CD14-positive monocyte (primary cell): ENCODE data around the gene CISD2. TPM values are rescaled to one million over a fixed set of nuclear protein-coding genes. Genes with fewer than 3 reads are reported as not detected.

Experiments
- DNase-seq, 3 donors: peaks; one replicate each; pipeline ENCODE4 v3.0.0-alpha.2; 2011 to 2022
- H2AFZ ChIP-seq: 2 replicates; pipeline ENCODE4 v1.6.0; 2012; ENCODE audit warnings: mild to moderate bottlenecking, low read depth, low read length, inconsistent platforms; ENCODE audit not compliant: insufficient read depth, poor library complexity, severe bottlenecking
- H3K27ac ChIP-seq, 2 donors: 1 replicate in 1 of 2; 2 replicates in 1 of 2; pipeline ENCODE4 v1.5.1; 2012 to 2013; ENCODE audit warnings: low read length in 2 of 2, control low read depth in 1 of 2, inconsistent platforms in 1 of 2, low read depth in 1 of 2, mild to moderate bottlenecking in 1 of 2
- H3K27me3 ChIP-seq, 2 donors: one replicate each; pipeline versions ENCODE4 v1.6.0 to v1.6.1; 2011 to 2013; ENCODE audit warnings: low read length in 2 of 2; ENCODE audit not compliant: control insufficient read depth in 2 of 2, insufficient read depth in 2 of 2
- H3K36me3 ChIP-seq, 2 donors: replicated peaks in 1 of 2; 1 replicate in 1 of 2; 2 replicates in 1 of 2; pipeline versions ENCODE4 v1.5.1 to v1.6.1; 2012 to 2013; ENCODE audit warnings: low read length in 2 of 2, control low read depth in 1 of 2, inconsistent platforms in 1 of 2, mild to moderate bottlenecking in 1 of 2; ENCODE audit not compliant: insufficient read depth in 2 of 2, control insufficient read depth in 1 of 2
- H3K4me1 ChIP-seq, 2 donors: 1 replicate in 1 of 2; 2 replicates in 1 of 2; pipeline versions ENCODE4 v1.5.1 to v1.6.1; 2012 to 2013; ENCODE audit warnings: low read length in 2 of 2, control low read depth in 1 of 2, inconsistent platforms in 1 of 2, mild to moderate bottlenecking in 1 of 2, moderate library complexity in 1 of 2; ENCODE audit not compliant: insufficient read depth in 2 of 2, control insufficient read depth in 1 of 2
- H3K4me2 ChIP-seq: replicated peaks from 2 replicates; pipeline ENCODE3; 2012; ENCODE audit warnings: low read length, moderate library complexity, mild to moderate bottlenecking; ENCODE audit not compliant: poor library complexity, severe bottlenecking; ENCODE audit errors: extremely low read depth
- H3K4me3 ChIP-seq, 3 experiments: fragments of 200-600 bp in 1 of 3; sonication (generic) in 1 of 3; replicated peaks in 1 of 3; 1 replicate in 2 of 3; 2 replicates in 1 of 3; pipeline ENCODE4 v1.5.1; 2011 to 2013; ENCODE audit warnings: low read length in 3 of 3, mild to moderate bottlenecking in 3 of 3, control low read depth in 2 of 3, low read depth in 2 of 3, inconsistent platforms in 1 of 3, moderate library complexity in 1 of 3
- H3K79me2 ChIP-seq: 2 replicates; pipeline ENCODE4 v1.6.0; 2012; ENCODE audit warnings: mild to moderate bottlenecking, control low read depth, inconsistent platforms, low read length, moderate library complexity; ENCODE audit not compliant: insufficient read depth
- H3K9ac ChIP-seq: 2 replicates; pipeline ENCODE4 v1.6.0; 2017; ENCODE audit warnings: low read length, mild to moderate bottlenecking; ENCODE audit not compliant: insufficient read depth, poor library complexity, severe bottlenecking
- H3K9me3 ChIP-seq, 2 donors: replicated peaks in 1 of 2; 1 replicate in 1 of 2; 2 replicates in 1 of 2; pipeline versions ENCODE4 v1.5.1 to v1.6.1; 2012 to 2013; ENCODE audit warnings: low read length in 2 of 2, control low read depth in 1 of 2; ENCODE audit not compliant: control insufficient read depth in 1 of 2, insufficient read depth in 1 of 2
- H4K20me1 ChIP-seq: 2 replicates; pipeline ENCODE4 v1.6.0; 2012; ENCODE audit warnings: mild to moderate bottlenecking, low read length, control low read depth, moderate library complexity; ENCODE audit not compliant: insufficient read depth
- H3K27ac Mint-ChIP-seq, 7 donors: one replicate each; pipeline ENCODE4 v1.8.0; 2020; ENCODE audit warnings: mild to moderate bottlenecking in 7 of 7, mixed read lengths in 7 of 7, moderate library complexity in 6 of 7, inconsistent platforms in 2 of 7
- H3K27me3 Mint-ChIP-seq, 3 donors: one replicate each; pipeline ENCODE4 v1.8.0; 2021 to 2022; ENCODE audit warnings: low read depth in 3 of 3, mild to moderate bottlenecking in 3 of 3, mixed read lengths in 3 of 3, moderate library complexity in 3 of 3, inconsistent platforms in 1 of 3
- H3K36me3 Mint-ChIP-seq, 2 donors: one replicate each; pipeline ENCODE4 v1.8.0; 2020; ENCODE audit warnings: mixed read lengths in 2 of 2, inconsistent platforms in 1 of 2, mild to moderate bottlenecking in 1 of 2
- H3K4me1 Mint-ChIP-seq: one replicate; pipeline ENCODE4 v1.8.0; 2020; ENCODE audit warnings: mild to moderate bottlenecking, mixed read lengths
- H3K4me3 Mint-ChIP-seq, 2 donors: one replicate each; pipeline ENCODE4 v1.8.0; 2020; ENCODE audit warnings: mild to moderate bottlenecking in 2 of 2, mixed read lengths in 2 of 2, moderate library complexity in 1 of 2
- H3K9me3 Mint-ChIP-seq, 7 donors: one replicate each; pipeline ENCODE4 v1.8.0; 2020 to 2022; ENCODE audit warnings: mixed read lengths in 7 of 7, mild to moderate bottlenecking in 6 of 7, moderate library complexity in 6 of 7, inconsistent platforms in 2 of 7
- CTCF ChIP-seq: fragments of 200-600 bp; IDR thresholded peaks from one replicate; pipeline ENCODE4 v1.8.0; 2022; ENCODE audit warnings: antibody characterized with exemption, mild to moderate bottlenecking
- WGBS: methylation state at CpG from one replicate; pipeline ENCODE4 v1.1.5; 2013; ENCODE audit warnings: missing lambda C conversion rate; ENCODE audit not compliant: insufficient coverage; 5-methylcytosine and 5-hydroxymethylcytosine counted together
- intact Hi-C, 2 donors: fragments of 100-400 bp; cut with micrococcal nuclease; formaldehyde crosslinking; loops; one replicate each; pipeline versions ENCODE4 v1.15.0 to v1.15.1; 2023
- polyA plus RNA-seq, 3 donors: library from polyadenylated mRNA; depleted of rRNA in 1 of 3; unstranded in 2 of 3; stranded (reverse) in 1 of 3; fragments of 300-500 nt in 2 of 3; fragments of >200 nt in 1 of 3; fragmentation: Illumina TruSeq in 2 of 3; gene quantifications; 1 replicate in 2 of 3; 2 replicates in 1 of 3; pipeline ENCODE4 v1.2.3, GENCODE V29; 2012 to 2021

CISD2 gene
- polyA plus RNA-seq, 3 donors: 4.5 to 30.2 (median 29.1) TPM

GRCh38 chr4:102819588-102820365 lies 49.0 kb upstream of the CISD2 start:
- Histone ChIP-seq H2AFZ (no peak overlapping the region), H3K79me2 (peaks cover 100% of the 10 kb centered on the region), H3K4me3 (peak overlapping the region in 1 of 3 experiments; percentile 31), H3K36me3 (peaks cover 15 to 42% of the 10 kb centered on the region in 2 donors), H3K27me3 (no peaks in the 10 kb centered on the region), H3K4me1 (peaks cover 60 to 89% of the 10 kb centered on the region in 2 donors), H3K9me3 (no peaks in the 10 kb centered on the region), H4K20me1 (peaks cover 100% of the 10 kb centered on the region), H3K9ac (no peak overlapping the region), H3K27ac (peak overlapping the region in 1 of 2 donors; percentile 9), H3K4me2 (peak overlapping the region; percentile 94)
- no peak for TF ChIP-seq CTCF
- intact Hi-C loops: loop anchor here (10.0 kb wide), 2 partner anchors 65 to 135 kb away; no protein-coding TSS in a partner anchor
- DNase-seq: no peak
- H3K4me1 Mint-ChIP-seq: peaks cover 77% of the 10 kb centered on the region
- peaks cover 34 to 57% of the 10 kb centered on the region in 2 donors for H3K36me3 Mint-ChIP-seq
- WGBS: 100% methylated on average over 1 of the region's 8 CpGs
- peaks cover 0 to 1% (median 0%) of the 10 kb centered on the region in 3 donors for H3K27me3 Mint-ChIP-seq
- peak overlapping the region in 1 of 2 donors; percentile 40 for H3K4me3 Mint-ChIP-seq
- H3K9me3 Mint-ChIP-seq: no peaks in the 10 kb centered on the region
- H3K27ac Mint-ChIP-seq: peak overlapping the region; percentile 1 to 70 (median 34)

- no CpG with 5 or more reads among the region's 4 CpGs for WGBS
- Histone ChIP-seq H3K27ac (peak overlapping the region in 1 of 2 donors; percentile 99), H3K27me3 (no peaks in the 10 kb centered on the region), H2AFZ (no peak overlapping the region), H3K9ac (no peak overlapping the region), H4K20me1 (peaks cover 83% of the 10 kb centered on the region), H3K4me3 (peak overlapping the region in 1 of 3 experiments; percentile 99), H3K36me3 (peaks cover 6 to 16% of the 10 kb centered on the region in 2 donors), H3K4me1 (peaks cover 49 to 66% of the 10 kb centered on the region in 2 donors), H3K9me3 (no peaks in the 10 kb centered on the region), H3K4me2 (peak overlapping the region; percentile 94), H3K79me2 (peaks cover 85% of the 10 kb centered on the region)
- peaks cover 0 to 3% (median 0%) of the 10 kb centered on the region in 7 donors for H3K9me3 Mint-ChIP-seq
- no peaks in the 10 kb centered on the region for H3K27me3 Mint-ChIP-seq
- no peak for TF ChIP-seq CTCF
- intact Hi-C loops: loop anchor here (10.0 kb wide), 2 partner anchors 69 to 139 kb away; no protein-coding TSS in a partner anchor
- H3K4me3 Mint-ChIP-seq: peak overlapping the region in 1 of 2 donors; percentile 35
- no peak for DNase-seq
- H3K27ac Mint-ChIP-seq: peak overlapping the region in 2 of 7 donors; percentile 28 to 32
- peaks cover 16 to 31% of the 10 kb centered on the region in 2 donors for H3K36me3 Mint-ChIP-seq
- H3K4me1 Mint-ChIP-seq: peaks cover 53% of the 10 kb centered on the region
Observed at GRCh38 chr4:102823464-102823863, 45.3 kb upstream of the CISD2 start.
